Jurkat, Clone E6-1 (cell line): ENCODE measurements around the gene IL20RA.

Experiments
- DNase-seq: peaks from one replicate; pipeline ENCODE4 v3.0.0-alpha.2; 2011; ENCODE audit warnings: low read depth, low spot score
- H3K4me3 ChIP-seq: 2 replicates; pipeline ENCODE4 v1.5.1; 2011; ENCODE audit warnings: mild to moderate bottlenecking, low read length, control low read depth, moderate library complexity

The IL20RA gene

DNA sequence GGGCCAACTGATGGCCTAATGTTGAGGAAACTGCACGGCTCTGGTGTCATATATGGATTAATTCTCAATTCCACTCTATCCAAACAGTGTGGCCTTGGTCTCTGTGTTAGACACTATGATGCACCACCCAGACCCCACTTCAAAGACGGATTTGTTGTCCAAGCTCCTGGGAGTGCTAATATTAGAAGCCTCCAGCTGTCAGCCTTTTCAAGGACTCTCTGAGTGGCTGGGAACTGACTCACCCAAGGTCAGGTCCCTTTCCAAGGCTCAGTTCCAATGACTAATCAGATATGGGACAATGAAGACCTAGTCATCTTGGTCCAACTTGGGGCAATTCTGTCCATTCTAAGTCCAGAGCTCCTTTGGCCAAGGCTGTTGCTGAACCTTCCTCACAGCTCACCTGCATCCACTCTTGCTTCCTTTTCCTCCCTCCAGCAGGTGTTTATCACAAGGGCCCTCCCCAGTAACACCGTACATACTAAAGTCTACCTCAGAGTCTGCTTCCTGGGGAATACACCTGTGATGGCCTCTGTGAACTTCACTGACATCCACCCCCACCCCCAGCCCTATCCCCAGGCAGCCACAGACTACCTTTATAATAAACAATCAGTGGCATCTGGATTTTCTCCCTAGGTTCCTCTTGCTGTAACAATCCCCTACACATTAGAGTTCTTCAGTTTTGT is 7.2 kb upstream of the IL20RA start:
- no peak for DNase-seq
- H3K4me3 ChIP-seq: no peak overlapping the region

DNA sequence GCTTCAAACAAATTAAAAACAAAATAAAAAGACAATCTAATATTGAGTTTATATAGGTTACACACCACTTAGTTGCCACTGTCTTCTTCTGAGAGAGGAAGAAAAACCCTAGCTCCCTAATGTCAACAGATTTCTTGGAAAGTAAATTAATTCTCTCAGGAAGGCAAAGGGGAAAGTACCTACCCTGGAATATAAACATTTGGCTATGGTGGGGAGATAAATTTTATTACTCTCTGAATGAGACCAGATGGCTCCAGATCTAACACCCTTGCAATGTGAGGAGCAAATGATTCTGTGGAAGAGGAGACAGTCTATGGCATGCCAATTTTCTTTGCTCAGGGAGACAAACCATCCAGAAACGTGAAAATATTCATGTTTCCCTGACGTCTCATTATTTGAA is 4.3 kb upstream of the IL20RA start:
- no peak for DNase-seq
- H3K4me3 ChIP-seq: no peak overlapping the region

DNA sequence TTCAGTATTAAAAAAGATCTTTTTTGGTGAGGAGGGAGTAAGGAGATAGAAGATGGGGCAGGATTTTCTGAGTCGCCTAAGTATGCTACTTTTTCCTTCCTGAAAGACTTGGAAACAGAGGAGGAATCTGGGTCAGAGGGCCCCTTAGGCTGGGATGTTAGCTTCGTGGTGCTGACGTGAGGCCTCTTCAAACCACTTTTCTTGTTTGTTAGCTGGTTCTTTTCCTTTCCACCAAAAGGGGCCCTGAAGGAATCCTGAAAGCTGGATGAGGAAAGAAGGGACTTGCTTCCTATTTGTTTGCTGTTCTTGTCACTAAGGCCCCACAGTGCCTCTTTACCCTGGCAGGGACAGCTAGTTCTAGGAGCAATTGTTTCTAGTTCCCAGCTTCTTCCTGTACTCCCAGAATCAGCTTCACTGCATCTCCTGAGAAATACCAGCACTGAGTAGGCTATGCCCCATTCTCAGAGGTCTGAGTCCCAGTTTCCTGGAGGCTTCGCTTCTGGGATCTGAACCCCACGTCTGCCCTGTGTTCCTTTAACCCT is 2.2 kb upstream of the IL20RA start:
- DNase-seq: no peak

DNA sequence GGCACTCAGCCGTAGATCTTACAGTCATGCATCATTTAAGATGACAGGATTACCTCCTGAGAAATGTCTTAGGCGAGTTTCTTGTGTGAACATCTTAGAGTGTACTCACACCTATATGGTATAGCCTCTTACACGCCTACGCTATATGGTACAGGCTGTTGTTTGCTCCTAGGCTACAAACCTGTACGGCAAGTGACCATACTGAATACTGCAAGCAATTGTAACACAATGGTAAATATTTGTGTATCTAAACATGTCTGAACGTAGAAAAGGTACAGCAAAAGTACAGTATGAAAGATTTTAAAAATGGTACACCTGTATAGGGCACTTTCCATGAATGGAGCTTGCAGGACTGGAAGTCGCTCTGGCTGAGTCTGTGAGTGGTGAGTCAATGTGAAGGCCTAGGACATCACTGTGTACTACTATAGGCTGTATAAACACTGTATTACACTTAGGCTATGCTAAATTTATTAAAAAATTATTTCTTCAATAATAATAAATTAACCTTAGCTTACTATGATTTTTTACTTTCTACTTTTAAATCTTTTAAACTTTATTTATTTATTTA is 541 bp upstream of the IL20RA start:
- no peak for DNase-seq
- no peak overlapping the region for H3K4me3 ChIP-seq

More for the DNA sequence above, 2.2 kb upstream of the IL20RA start:
- no peak overlapping the region for H3K4me3 ChIP-seq

DNA sequence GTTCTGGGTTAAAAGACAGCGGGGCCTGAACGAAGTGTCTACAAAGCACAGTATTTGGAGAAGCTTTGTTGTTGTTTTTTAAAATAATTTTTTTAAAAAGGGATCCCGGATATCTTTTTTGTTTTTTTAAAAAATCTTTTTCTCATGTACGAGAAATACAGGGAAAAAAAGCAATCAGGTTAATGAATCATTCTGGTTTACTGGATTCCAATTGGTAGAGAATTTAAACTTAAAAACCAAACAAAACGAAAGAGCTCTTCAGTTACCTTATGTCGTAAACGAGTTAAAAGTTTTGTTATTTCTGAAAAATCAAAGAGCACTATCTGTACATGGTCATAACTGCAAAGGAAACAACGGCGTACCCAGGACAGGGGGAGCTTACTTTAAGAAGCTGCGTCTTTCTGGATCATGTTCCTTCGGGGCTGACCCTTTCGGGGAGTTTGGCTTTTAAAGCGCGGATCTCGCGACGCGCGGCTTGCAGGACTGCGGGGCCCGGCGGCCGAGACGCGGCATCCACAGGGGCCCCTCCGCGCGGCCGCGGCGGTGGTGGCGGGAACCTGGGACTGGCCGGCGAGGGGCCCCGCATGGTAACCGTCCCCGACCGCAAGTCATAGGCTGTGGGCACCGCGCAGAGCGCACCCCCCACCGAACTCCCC is 927 bp downstream of the IL20RA start:
- DNase-seq: no peak
- no peak overlapping the region for H3K4me3 ChIP-seq

DNA sequence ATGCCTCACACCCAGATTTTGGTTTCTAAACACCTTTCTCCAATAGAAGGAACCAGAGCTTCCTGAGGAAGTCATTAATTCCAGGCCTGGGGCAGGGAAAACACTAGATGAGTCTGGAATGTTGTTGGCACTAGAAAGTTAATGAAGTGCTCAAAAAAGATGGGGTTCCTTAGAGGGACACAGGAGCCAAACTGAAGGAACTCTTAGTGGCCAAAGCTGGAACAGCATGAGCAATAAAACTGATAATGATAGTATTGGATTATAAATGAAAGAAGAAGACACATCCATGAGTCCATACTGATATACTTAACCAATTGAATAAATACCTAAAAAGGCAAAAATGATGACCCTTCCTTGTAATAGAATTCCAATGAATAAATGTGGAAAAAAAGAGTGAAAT is 4.4 kb downstream of the IL20RA start:
- DNase-seq: no peak
- no peak overlapping the region for H3K4me3 ChIP-seq

DNA sequence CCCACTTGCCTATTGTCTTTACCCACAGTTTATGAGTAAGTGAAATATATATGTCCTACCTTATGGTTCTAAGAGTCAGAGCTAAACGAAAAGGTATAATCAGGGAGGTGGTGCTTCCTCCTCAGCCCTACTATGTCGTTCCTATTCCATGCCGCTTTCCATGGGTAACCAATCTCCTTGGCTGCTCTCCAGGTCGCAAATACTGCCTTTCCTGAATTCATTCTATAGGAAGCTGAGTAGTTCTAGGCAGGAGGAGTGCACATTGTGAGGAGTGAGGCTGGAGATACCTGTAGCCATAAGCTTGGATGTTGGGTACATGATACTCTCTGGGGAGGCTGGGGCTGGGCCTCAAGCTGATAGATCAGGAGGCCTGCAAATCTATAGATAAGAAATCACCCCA is 5.8 kb downstream of the IL20RA start:
- DNase-seq: no peak
- no peak overlapping the region for H3K4me3 ChIP-seq

DNA sequence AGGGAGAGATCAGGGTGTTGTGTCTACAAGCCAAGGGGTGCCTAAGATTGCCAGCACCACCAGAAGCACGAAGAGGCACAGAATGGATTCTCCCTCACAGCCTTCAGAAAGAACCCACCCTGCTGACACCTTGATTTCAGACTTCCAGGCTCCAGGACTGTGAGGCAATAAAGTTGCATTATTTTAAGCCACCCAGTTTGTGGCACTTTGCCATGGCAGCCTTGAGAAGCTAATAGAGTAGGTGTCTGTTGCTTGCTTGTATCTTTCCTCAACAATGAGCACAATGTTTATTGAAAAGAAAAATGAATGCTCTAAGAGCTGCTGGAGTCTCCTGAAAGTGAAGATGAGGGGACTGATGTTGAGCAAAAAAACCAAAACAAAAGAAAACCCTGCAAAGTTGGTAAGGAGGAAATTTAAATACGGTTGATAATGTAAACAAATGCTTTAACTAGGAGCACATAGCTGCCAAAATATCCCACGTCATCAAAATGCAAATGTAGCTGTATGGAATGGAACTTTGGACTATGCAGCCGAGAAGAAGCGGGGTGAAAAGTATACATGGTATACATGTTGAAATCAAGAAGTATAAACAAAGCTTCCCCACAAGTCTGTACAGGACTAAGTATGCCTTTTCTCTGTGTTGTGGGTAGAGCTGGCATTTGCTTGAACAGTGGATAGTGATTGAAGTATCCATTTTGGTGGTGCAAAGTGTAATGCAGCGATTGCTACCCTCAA is 8.0 kb downstream of the IL20RA start:
- H3K4me3 ChIP-seq: no peak overlapping the region

DNA sequence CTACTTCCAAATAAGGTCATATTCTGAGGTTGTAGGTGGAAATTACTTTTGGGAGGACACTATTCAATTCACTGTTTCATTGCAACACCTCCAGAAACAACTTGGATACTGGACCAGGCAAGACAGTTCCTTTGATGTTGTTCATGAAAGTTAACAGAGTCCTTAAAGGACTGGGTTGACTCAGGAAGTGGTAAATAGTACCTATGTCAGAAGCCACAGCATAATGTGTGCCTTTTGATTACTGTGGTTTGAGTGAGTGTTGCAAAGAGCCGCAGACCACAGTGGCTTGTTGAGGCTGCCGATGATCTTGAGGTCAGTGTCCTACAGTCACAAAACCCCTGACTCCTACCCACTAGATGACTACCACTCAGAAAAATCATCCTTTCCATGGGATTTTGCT is 10.9 kb downstream of the IL20RA start:
- peak; percentile 69 for DNase-seq

More for the DNA sequence above, 8.0 kb downstream of the IL20RA start:
- DNase-seq: no peak

DNA sequence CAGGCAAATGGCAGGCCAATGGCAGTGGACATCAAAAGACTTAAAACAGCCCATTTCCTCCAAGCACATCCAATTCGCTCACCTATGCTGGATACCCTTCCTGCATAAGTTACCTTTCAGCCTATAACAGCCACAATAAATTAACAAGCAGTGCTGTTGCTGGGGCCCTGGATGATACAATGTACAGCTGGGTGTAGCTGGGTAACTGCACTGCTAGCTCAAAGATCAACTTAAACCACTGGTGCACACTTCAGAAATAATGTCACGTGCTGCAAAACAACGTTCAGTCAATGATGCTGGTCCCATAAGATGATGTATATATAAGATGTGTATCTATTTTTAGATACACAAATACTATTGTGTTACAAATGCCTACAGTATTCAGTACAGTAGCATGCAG is 13.6 kb downstream of the IL20RA start:
- DNase-seq: no peak
- no peak overlapping the region for H3K4me3 ChIP-seq

More for the DNA sequence above, 10.9 kb downstream of the IL20RA start:
- H3K4me3 ChIP-seq: no peak overlapping the region

DNA sequence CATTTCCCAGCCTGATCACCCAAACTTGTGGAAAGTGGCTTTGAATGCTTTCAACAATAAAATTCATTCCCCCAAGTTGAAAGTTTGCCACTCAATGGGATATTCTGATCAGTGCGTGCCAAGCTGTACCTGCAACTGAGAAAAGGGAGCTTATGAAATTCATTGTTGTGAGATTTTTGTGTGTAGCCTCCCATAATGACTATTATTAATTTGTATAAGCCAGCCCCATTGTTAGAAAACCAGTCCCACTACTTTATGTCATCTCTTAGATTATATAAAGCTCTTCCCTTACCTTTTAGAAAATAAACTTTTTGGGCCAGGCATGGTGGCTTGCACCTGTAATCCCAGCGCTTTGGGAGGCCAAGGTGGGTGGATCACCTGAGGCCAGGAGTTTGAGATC is 15.9 kb downstream of the IL20RA start:
- DNase-seq: no peak
- no peak overlapping the region for H3K4me3 ChIP-seq

DNA sequence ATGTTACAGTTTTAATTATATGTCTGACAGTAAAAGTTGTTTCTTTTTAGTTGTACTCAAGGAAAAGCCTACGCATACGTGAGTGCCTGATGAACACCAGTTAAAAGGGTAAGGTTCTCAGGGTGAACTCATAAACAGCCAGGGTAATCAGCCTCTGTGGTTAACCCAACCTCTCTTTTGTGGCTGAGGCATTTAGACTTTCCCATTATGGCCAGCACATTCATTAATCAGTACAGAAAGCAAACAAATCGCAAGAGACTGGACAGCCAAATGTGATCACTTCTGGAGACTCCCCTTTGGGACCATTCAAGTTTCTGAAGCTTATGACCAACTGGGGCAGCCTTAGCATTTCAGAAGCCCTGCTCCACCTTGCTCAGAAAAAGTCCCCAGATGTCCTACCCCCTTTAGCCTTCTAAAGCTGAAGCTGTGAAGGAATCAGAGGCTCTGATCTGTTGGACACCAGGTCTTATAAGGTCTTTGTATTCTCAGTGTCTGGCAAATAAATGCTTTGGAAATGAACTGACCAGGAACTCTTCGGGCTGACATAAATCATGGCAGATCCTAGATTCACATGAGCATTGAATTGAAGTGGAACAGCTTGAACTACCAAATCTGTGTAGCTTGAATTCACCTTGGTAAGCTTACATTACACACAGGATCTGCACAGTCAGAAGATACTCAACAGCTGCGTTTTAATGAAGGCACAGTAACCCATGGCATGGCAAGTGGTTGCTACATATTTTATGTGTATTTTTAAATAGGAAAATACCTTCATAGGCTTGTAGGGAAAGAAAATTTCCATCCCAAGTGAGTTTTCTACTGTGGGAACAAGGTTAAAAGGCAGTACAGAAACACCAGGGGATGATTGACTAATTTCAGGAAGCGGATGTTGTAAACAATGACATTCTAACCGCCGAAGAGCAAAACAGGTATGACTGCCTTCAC is 18.7 kb downstream of the IL20RA start:
- H3K4me3 ChIP-seq: no peak overlapping the region

DNA sequence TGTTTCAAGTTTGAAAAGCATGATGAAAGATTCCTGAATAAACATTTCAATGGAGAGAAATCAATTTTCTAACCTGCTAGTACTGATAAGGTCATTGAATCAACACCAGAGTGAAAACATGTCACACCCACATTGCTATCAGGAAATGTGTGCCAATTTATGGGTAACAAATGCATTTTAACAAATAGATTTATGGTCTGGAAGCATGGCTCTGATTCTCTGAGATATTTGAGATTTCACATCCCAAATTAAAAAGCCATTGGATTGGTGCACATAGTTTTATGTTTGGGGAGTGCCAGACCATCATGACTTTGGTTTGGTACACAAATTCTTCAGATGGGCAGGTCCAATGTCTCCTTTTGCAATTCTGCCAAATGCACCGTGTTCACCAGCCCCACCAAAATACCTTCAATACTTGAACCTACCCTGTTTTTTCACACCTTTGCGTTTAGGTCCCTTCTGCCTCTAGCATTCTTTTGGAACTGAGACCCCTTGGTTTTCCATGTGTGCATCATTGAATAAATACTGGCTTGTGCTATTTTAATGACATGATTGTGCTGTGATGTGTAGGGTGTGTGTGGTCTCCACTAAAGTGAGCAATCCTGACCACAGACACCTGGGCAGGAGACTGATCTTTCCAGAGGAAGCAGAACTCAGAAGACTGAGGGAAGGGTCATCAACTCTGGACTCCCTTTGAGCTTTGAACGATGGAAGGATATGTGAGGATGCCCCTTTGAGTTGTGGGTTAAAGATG is 20.4 kb downstream of the IL20RA start:
- no peak for DNase-seq
- H3K4me3 ChIP-seq: no peak overlapping the region

More for the DNA sequence above, 18.7 kb downstream of the IL20RA start:
- no peak for DNase-seq

DNA sequence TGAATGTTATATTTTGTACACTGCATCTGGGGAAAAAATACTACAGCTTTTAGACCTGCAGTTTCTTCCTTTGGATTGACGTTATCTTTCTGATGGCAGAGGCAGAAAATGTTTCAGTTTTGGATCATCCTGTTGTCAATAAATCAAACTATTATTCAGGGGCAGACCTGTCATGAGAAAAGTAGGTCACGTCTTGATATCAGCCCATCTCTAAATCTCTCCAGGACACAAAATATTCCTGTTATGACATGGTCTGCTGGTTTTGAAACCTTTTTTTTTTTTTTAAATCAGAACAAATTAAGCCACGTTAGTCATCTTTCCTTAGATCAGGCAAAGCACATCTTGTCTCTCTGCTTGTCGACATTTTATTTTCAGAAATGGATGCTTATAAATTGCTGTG is 24.0 kb downstream of the IL20RA start:
- no peak overlapping the region for H3K4me3 ChIP-seq
- DNase-seq: no peak

DNA sequence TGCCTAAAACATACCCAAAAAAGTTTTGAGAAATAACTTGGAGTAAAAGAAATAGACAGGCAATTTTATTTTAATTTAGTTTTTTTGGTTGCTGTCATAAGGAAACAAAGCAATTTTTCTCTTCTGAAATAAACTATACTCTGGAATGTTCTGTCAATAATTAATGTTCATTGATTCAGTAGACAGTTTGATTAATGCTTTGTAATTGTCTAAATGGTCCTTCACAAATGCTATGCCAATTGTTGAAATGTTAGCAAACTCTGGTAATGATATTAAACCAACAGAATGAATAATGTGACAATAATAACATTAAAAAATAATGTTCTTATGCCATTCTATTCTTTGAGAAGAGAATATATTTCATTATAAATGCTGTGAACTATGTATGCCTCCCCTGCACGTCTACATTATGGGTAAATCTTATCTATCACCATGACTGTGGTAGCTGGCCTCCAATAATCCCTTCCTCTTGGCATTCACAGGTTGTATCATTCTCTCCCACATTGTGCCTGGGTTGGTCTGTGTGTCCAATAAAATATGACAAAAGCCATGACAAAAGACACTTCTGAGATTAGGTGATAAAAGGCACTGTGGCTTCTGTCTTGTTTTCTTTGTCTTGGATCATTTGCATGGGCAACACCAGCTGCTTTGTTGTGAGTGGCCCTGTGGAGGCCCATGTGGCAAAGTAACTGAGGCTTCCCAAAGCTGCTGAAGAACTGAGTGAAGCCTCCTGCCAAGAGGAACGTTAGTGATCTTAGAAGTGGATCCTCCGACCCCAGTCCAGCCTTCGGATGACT is 25.1 kb downstream of the IL20RA start:
- H3K4me3 ChIP-seq: no peak overlapping the region
- DNase-seq: no peak

DNA sequence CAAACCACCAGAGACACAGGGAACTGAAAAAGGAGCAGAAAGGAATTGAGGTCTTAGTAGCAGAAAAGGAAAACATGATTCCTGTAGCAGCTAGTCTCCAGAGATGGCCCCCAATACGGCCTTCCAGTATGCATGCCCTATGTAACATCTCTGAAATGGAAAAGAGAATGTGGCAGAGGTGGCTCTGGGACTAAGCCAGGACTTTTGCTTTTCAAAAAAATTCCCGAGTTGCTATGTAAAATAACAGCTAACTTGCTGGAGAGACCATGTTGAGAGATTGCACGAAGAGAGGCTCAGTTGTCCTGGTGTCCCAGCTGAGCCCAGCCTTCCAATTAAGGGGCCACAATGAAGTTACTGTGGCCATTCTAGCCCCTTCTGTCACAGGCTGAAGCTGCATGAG is 27.7 kb downstream of the IL20RA start:
- DNase-seq: no peak
- H3K4me3 ChIP-seq: no peak overlapping the region

DNA sequence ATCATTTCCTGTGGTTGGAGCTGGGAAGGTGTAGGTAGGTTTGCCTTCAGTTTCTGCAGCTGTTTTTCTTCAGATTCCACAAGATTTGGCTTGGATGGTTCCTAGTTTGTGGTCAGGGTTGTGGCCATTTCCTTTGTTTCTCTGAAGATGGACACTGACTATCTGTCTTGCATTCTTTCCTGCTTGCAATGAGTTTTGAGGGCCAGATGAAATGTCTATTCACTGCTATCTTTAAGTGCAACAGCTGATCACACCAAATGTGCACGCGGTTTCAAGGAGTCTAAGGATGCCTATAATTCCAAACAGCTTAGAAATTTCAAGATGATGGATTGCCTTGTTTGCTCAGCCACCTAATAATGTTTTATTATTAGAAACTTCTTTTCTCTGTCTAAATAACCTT is 28.4 kb downstream of the IL20RA start:
- DNase-seq: no peak
- no peak overlapping the region for H3K4me3 ChIP-seq
